Ammon's horn (tissue), 1 donor: ENCODE measurements around the gene QKI.

Experiments used
- DNase-seq: peaks from one replicate; pipeline ENCODE4 v3.0.0-alpha.2; 2016; ENCODE audit warnings: low spot score

The QKI gene

DNA sequence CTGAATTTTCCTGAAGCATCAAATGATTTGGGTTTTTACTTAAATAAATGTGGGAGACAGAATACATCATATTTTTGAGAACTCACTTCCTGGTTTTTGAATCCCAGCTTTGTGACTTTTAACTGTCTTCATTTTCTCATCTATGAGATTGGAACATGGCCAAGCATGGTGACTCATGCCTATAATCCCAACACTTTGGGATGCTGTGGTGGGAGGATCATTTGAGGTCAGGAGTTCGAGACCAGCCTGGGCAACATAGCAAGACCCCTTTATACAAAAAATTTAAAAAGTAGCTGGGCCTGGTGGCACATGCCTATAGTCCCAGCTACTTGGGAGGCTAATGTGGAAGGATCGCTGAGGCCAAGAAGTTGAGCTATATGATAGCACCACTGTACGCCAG is 122.3 kb downstream of the QKI start:
- DNase-seq = no peak

DNA sequence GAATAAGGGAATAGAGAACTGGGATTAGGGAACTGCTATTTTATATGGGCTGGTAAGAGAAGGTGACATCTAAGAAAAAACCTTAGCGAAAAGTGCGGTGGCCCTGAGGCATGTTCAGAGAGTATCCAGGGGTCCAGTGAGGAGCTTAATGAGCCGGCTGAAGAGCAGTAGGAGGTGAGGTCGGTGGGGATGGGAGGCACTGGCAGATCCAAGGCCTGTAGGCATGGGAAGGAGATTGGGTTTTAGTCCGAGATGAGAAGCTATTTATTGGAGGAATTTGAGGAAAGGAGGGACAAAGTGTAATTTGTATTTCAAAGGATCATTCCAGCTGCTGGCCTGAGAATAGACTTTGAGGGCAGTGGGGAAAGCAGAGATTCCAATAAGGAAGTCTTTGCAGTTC is 123.8 kb downstream of the QKI start:
- DNase-seq = no peak

GRCh38 chr6:163539101-163539762 is 124.7 kb downstream of the QKI start:
- no peak for DNase-seq

GRCh38 chr6:163543321-163543720 is 128.8 kb downstream of the QKI start:
- DNase-seq = peak; percentile 44

DNA sequence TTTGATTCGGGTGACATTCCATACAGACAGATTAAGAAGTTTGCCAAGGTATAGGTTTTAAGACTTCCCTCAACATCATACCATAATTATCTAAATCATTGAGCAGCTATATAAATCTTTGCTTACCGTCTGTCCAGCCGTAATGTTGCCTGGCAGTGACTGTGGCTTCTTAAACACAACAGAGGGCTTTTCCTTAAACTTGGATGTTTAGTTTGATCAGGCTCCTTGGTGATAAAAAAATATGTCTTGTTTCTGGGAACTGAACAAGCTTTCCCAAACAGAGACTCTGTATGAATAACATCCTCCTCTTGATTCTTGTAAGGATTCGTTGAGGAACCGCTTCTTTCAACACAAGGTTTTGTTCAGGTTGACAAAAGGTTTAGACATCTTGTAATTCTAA is 130.9 kb downstream of the QKI start:
- no peak for DNase-seq

DNA sequence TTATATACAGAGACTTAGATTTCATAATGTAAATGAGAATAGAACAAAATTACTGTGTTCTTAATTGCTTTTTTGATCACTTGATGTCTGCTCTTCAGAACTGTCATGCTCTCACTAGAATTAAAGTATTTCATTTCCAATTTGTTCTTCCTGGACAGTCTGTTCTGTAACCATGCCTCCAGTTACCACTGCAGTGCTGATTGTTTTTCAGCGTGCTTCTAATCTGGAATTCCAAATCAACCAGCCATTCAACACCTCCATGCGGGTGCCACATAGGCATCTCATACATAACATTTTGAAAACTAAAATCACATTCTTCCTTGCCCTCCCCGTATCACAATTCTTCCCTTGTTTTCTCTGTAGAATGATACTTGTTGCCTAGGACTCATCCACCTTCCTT is 132.8 kb downstream of the QKI start:
- no peak for DNase-seq

DNA sequence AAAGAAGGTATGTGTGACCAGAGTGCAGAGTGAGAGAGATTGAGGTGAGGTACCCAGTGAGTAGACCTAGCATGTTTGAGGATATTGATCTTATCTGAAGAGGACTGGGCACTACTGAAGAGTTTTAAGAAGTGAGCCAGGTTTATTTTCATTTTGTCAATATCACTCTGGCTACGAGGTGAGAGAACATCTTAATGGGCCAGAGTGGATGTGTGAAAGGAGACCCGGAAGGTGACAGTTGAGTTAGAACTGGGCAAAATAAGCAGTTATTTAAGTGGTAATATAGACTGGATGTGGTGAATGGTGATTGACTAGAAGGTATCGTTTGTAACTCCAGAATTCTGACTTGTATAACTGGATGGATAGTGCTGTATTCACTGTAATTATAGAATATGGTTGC is 134.1 kb downstream of the QKI start:
- no peak for DNase-seq

- DNase-seq = no peak
Observed at GRCh38 chr6:163554032-163554431, 139.5 kb downstream of the QKI start.

DNA sequence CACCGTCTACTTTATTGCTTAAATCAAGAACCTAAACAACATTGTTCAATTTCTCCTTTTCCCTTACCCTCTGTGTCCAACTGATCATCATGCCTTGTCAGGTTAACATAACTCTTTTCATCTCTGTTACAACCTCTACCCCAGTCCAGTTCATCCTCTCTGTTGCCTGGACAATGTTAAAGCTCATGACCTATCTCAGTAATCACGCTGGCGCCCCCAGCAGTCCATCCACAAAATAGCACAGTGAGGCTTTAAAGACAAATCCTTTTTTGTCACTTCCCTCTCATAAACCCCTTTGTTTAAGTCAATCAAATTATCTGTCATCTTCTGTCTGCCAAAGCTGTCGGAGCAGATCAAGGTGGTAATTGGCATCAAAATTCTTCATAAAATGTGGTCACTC is 140.1 kb downstream of the QKI start:
- no peak for DNase-seq

- no peak for DNase-seq
Observed at GRCh38 chr6:163559661-163560060, 145.1 kb downstream of the QKI start.

DNA sequence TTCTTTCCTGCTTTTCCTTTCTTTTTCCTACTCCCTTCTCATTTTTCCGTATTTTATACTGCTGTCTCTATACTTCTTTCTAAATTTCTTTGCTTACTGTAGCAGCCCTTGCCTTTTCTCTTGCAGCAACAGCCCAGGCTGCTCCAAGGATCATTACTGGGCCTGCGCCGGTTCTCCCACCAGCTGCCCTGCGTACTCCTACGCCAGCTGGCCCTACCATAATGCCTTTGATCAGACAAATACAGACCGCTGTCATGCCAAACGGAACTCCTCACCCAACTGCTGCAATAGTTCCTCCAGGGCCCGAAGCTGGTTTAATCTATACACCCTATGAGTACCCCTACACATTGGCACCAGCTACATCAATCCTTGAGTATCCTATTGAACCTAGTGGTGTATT is 148.8 kb downstream of the QKI start:
- no peak for DNase-seq

- DNase-seq = no peak
Observed at GRCh38 chr6:163564534-163564933, 150.0 kb downstream of the QKI start.

DNA sequence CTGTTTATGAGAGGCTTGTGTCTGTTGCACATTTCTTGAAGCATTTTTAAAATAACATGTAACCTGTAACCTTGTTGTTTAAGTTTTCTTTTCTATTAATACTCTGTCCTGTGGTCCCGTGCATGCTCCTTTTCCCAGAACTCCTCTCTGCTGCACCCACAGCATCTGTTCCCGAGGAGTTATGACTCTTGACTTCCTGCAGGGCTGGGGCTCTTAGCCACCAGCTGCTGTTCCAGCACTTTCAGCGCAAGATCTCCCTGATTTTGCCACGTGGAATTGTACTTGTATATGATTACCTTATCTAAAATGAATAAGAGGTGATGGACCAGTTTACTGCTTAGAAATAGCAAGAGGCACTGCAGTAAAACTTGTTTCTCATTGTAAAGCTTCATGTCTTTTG is 150.6 kb downstream of the QKI start:
- no peak for DNase-seq

GRCh38 chr6:163566056-163566455 is 151.5 kb downstream of the QKI start:
- DNase-seq = no peak

GRCh38 chr6:163568275-163568674 is 153.8 kb downstream of the QKI start:
- DNase-seq = no peak

DNA sequence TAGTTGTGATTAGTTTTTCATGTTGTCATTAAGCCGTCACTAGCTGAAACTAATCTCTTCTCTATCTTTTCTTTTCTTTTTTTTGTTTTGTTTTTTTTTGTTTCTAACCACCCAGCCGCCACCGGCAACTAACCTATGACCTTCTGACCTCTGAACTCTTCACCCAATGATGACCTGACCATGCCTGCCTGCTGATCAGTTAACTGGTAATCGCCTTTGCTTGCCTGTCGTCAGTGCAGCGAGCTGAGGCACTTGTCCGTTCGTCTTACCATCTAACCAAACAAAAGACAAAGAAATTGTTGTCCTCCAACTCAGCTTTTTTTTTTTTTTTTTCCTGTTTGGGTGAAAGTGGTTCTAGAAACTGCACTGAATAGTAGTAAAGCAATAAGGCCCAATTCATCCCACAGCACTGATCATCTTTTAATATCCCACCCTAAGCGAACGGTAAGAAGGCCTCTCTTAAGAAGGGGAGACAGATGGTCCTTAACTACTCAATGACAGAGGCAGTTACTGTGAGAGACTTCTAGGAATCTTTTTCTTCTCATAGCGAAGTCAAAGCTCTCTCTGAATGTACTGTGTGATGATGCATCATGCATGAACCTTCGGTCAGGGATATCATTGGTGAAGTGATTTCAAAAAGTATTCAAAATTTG is 156.2 kb downstream of the QKI start:
- no peak for DNase-seq

DNA sequence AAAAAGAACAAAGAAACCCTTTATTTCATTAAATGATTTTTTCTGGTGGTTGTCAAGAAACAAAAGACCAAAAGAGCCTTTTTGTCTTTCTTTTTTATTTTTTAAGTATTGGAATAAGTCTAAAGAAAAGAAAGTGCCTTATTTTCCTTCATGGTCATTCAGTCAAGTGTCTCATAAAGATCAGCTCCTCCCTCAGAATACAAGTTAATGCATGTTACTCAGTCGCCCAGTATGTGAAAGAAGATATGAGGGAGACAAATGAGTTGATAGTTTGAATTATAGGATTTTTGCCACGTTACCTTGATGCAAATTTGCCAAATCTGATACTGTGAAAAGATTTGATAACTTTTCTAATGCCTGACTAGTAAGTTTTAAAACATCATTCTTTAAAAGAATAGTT is 157.2 kb downstream of the QKI start:
- DNase-seq = no peak

DNA sequence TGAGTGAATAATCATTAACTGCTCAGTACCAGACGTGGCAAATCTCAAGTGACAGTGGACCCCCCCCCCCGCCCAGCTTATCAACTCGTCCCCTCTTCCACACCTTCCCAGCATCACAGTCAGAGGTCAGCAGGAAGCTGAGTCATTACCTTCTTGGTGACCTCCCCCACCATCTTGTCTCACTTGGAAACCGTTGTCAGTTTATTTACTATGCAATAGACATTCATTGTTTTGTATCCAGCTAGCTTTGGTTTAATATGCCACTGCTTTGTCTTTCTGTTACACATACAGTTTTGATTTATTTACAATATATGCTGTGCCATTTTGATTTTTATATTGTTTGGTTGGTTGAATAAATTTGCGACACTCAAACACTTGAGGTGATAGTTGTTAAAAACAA is 158.1 kb downstream of the QKI start:
- DNase-seq = no peak

DNA sequence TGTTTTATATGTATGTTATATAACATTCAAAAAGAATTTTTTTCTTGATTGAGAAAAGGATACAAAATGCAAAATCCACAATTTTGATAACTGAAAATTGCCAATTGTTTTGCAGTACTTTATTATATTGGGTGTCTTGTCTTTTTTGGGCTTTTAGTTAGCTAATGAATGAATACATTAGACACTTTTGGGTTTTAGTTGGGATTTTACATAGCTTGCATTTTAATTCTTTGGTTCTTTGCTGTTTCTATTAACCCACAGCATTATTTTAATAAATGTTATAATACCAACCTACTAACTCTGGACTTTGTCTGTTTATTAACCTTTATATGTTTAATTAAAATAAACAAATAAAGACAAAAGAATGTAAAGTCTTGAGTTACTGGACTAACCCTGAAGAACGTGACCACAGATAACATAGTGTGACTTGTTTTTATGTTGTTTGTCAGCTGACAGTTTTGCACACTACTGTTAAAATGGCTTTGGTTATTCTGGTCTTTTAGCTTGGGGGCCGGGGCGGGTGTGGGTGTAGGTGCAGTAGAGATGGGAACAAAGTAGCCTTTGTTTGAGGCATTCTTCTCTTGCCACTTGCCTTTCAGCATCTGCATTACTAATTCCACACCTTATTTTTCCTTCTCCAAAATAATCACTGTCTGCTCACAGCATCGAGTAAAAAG is 159.1 kb downstream of the QKI start:
- DNase-seq = no peak

GRCh38 chr6:163576114-163576513 is 161.6 kb downstream of the QKI start:
- DNase-seq = no peak

- no peak for DNase-seq
Observed at GRCh38 chr6:163577404-163577803, 162.9 kb downstream of the QKI start.

DNA sequence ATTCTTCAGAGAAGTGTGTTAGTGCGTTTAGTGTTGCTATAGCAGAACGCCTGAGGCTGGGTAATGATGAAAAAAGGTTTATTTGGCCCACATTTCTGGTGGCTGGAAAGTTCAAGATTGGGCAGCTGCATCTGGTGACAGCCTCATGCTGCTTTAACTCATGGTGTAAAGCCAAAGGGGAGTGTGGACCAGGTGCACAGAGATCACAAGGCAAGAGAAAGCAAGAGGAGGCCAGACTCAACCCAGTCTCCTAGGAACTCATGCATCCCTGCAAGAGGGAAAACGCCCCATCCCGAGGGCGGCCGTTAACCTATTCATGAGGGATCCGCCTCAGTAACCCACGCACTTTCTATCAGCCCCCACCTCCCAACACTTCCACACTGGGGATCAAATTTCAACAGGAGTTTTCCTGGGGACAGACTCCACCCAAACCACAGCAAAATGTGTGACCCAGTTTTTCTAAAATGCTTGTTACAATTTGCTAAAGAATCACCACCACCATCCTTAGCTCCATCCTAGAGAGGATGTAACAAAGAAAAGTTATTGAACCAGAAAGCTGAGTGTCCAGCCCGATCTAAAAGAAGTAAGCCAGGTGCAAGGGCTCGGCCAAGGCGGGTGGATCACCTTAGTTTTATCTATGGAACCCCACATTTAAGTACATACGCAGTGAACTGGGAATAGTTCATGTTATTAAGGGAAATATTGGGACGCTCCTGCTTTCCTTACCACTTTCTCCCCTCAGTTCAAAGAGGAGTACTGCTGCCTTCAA is 164.8 kb downstream of the QKI start:
- peak; percentile 71 for DNase-seq

DNA sequence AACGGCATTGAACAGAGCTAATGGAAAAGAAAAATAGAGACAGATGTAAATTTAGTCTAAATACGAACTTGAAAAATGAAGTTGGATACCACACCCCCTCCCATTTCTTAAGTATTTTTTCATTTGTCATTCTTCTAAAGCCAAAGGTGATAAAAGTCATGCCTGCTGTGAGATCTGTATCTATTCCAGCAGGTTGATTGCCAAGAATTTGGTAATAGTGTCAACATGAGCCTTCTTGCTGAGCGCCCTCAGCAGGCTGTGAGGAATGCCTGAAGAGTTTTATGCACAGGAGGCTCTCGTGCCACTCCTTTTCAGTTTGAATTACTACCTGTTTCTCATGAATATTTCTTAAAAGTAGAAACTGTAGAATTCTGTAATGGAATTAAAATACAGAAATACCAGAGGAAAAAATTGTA is 165.4 kb downstream of the QKI start:
- DNase-seq = peak; percentile 62
